Peyer's patch (tissue), 4 donors: ENCODE results near the gene KCNK10.

Experiments used
- POLR2A ChIP-seq, 2 donors: fragments of 450-650 bp; IDR thresholded peaks; one replicate each; pipeline ENCODE4 v1.5.1; 2017; ENCODE audit warnings: antibody characterized with exemption in 2 of 2, mild to moderate bottlenecking in 2 of 2, moderate library complexity in 2 of 2
- TF ChIP-seq, protein P1 (sequence below), 6 experiments: fragments of 450-650 bp in 4 of 6; fragments of 200-600 bp in 2 of 6; sonication (generic) in 1 of 6; IDR thresholded peaks; one replicate each; pipeline ENCODE4 v1.5.1; 2017 to 2019; ENCODE audit warnings: antibody characterized with exemption in 6 of 6, mild to moderate bottlenecking in 3 of 6, moderate library complexity in 1 of 6

DNA sequence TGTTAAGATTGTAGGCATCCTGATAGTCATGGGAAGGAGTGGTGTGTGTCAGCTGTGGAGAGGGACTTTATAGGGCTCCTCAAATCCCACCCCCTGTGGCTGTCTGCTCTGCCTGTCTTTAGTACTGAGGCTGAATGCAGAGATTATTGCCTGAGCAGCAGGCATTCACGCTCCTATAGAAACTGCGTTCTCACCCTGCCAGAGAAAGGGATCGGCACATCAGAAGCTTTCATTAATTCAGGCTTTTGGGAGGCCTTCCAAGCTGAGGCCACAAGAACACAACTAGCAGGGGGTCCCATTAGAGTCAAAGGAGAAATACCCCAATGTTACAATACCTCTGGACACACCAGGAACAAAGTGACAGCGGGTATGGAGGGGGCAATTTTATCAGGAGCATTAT lies 12.6 kb downstream of the KCNK10 start:
- TF ChIP-seq, protein P1, sequence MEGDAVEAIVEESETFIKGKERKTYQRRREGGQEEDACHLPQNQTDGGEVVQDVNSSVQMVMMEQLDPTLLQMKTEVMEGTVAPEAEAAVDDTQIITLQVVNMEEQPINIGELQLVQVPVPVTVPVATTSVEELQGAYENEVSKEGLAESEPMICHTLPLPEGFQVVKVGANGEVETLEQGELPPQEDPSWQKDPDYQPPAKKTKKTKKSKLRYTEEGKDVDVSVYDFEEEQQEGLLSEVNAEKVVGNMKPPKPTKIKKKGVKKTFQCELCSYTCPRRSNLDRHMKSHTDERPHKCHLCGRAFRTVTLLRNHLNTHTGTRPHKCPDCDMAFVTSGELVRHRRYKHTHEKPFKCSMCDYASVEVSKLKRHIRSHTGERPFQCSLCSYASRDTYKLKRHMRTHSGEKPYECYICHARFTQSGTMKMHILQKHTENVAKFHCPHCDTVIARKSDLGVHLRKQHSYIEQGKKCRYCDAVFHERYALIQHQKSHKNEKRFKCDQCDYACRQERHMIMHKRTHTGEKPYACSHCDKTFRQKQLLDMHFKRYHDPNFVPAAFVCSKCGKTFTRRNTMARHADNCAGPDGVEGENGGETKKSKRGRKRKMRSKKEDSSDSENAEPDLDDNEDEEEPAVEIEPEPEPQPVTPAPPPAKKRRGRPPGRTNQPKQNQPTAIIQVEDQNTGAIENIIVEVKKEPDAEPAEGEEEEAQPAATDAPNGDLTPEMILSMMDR (IDR thresholded peaks at IDR 0.05), result no peak
- no peak for TF ChIP-seq POLR2A (IDR thresholded peaks at IDR 0.05)
